Epithelial cell of esophagus (primary cell): Measurements from ENCODE around the gene GLB1L3.
A peak's percentile ranks its signal among the peaks of the same experiment; 100 is the strongest.

Experiments
- DNase-seq: peaks from one replicate; pipeline ENCODE4 v3.0.0; 2010; ENCODE audit warnings: low read depth
- H3K4me3 ChIP-seq: 2 replicates; pipeline ENCODE4 v1.5.1; 2011; ENCODE audit warnings: mild to moderate bottlenecking, low read length, control low read depth
- CTCF ChIP-seq: IDR thresholded peaks from 2 replicates; pipeline ENCODE4 v1.5.1; 2011; ENCODE audit warnings: low read depth, mild to moderate bottlenecking, low read length, control low read depth, inconsistent platforms; ENCODE audit not compliant: insufficient read depth; ENCODE audit errors: missing control alignments

Gene GLB1L3

GRCh38 chr11:134334796-134335571 is 58.8 kb downstream of the GLB1L3 start:
- H3K4me3 ChIP-seq = no peak overlapping the region
- peak; percentile 5 for DNase-seq
- TF ChIP-seq CTCF = no peak

- no peak overlapping the region for H3K4me3 ChIP-seq
- no peak for DNase-seq
- TF ChIP-seq CTCF = no peak
These were observed 60.9 kb downstream of the GLB1L3 start for GRCh38 chr11:134337051-134337450.

GRCh38 chr11:134338068-134338467 is 61.9 kb downstream of the GLB1L3 start:
- no peak overlapping the region for H3K4me3 ChIP-seq
- no peak for TF ChIP-seq CTCF
- no peak for DNase-seq

- H3K4me3 ChIP-seq = no peak overlapping the region
- no peak for DNase-seq
- TF ChIP-seq CTCF = no peak
These were observed 62.5 kb downstream of the GLB1L3 start for GRCh38 chr11:134338654-134339053.

GRCh38 chr11:134339756-134340155 is 63.6 kb downstream of the GLB1L3 start:
- no peak overlapping the region for H3K4me3 ChIP-seq
- no peak for TF ChIP-seq CTCF
- peak; percentile 53 for DNase-seq

- DNase-seq = no peak
- no peak overlapping the region for H3K4me3 ChIP-seq
- no peak for TF ChIP-seq CTCF
These were observed 64.3 kb downstream of the GLB1L3 start for GRCh38 chr11:134340354-134340964.
